HG03159 (cell line): Measurements from ENCODE around the gene ALG6.

Source experiments
- ATAC-seq: cut with Tn5 transposase; IDR thresholded peaks from one replicate; pipeline ENCODE4 v1.9.1; 2021; ENCODE audit warnings: mild to moderate bottlenecking, moderate library complexity; ENCODE audit not compliant: unreplicated experiment

Gene ALG6

DNA sequence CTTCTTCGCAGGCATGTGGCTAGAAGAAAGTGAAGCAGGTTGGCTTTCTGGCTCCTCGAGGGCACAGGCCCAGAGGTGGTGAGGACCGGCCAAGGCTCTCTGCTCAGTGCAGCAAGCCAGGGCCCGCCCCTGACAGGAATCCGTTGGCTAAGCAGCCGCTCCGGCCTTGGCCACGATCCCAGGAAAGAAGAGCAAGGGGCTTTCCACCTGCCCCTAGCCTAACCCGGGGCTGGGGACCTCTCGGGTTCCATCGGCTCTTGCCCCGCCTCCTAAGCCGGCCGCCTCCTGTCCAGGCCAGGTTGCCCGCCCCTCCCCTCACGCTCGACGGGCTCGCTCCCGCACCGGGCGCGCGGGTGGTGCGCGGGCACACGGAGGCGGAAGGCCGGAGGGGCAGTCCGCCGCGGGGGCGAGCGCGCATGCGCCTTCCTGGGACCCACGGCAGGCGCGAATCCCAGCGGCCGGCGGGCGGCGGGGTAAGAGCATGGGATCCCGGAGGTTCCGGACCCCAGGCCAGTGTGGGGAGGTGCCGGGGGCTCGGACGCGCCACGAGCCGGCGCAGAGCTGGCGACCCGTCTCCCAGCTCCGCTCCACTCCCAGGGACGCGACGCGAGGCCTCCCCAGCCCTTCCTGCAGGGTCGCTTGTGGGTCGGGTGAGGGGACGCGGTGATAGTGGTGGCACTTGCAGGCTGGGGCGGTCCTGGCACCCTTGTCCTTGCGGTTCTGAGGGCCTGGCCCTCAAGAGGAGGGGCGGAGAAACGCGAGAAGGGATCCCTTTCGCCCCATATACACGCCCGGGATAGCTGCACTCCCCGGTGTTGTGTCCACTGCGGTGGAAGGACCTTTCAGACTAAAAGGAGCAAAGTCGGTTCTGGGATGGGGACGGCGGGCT lies at the start of gene ALG6:
TSS of gene ALG6 (plus strand) at position 413 of the 889 bp plus-strand sequence. CDS start 3,351 bp downstream, outside the sequence.
- ATAC-seq = peak; percentile 93

DNA sequence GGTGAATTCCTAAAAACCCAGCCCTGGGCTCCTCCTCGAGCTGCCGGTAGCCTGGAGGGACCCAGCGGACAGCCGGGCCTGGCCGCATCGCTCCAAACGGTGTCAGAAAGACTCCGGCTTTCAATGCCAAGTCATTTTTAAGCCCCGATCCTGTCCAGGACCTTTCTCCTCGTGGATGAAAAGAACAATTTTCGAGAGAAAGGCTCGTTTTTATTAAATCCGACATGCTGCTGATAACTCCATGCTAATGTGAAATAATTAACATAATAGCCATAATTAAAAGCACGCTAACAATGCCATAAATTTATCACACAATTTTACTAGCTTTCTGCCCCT lies 49.6 kb upstream of the ALG6 start:
- no peak for ATAC-seq

- ATAC-seq = no peak
Observed at GRCh38 chr1:63318201-63318979, 49.0 kb upstream of the ALG6 start.

DNA sequence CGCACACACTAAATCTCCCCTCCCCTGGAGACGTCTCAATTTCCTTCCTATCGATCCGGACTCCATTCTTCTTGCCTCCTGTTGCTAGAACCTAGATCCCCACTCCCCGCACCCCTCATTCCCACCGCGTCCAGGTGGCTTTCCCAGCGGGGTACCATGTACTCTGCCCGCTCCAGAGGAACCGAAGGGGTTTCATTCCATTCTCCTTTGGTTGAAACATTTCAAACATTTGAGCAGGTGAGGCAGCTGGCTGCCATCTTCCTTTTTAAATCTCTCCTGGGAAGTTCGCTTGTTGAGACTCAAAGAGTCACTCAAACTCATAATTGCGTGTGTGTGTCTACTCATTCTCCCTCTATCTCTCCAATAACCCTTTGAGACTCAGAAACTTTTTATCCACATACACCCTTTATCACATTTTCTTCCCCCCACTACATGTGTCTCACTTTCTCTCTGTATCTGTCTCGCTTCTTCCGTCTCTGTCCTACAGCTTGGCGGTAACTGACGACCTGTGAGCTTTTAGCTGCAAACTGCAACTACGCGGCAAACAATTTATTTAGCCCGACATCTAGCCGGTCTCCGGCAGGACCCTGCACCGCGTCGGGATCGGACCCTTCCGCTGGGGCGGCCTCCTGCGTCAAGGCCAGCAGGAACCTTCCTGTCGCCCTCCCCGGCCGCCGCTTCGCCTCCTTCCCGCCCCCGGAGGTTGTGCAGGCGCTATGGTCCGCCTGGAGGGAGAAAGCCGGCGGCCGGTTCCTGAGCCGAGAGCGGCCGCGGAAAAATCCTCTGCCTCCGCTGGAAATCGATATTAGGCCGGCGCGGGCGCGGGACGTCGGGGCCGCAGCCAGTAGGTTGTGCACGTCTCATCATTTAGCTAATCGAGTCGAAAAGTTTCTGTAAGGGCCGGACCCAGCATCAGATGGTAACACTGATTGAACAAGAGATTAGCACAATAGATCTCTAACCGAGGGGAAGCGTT lies 48.1 kb upstream of the ALG6 start:
- no peak for ATAC-seq

DNA sequence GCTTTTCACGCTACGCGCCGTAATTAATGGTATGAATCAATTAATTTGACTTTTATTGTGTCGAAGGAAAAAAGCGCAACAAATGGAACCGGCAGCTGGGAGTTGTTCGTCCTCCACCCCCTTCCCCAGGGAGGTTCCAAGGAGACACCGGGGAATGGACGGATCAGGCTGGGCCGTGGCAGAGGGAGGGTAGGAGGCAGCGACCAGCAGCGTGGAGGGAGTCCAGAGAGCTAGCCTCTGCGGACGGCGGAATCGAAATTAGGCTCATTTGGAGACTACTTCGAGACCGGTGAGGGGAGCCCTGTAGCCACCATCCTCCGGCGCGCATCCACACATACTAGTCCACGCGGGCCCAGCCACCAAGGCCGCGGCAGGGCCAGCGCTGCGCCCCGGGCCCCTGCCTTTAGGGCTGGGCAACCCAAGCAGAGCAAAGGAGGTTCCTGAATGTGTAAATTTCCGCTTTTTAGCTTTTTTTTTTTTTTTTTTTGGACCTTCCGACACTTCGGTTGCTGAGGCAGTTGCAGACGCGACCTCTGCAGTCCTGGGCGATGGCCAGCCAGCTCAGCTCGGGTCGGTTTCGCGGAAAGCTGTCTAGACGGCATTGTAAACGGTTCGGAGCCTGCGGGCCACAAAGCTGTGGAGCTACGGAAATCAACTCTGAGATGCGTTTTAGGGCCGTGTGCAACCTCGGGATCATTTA lies 47.3 kb upstream of the ALG6 start:
- no peak for ATAC-seq

DNA sequence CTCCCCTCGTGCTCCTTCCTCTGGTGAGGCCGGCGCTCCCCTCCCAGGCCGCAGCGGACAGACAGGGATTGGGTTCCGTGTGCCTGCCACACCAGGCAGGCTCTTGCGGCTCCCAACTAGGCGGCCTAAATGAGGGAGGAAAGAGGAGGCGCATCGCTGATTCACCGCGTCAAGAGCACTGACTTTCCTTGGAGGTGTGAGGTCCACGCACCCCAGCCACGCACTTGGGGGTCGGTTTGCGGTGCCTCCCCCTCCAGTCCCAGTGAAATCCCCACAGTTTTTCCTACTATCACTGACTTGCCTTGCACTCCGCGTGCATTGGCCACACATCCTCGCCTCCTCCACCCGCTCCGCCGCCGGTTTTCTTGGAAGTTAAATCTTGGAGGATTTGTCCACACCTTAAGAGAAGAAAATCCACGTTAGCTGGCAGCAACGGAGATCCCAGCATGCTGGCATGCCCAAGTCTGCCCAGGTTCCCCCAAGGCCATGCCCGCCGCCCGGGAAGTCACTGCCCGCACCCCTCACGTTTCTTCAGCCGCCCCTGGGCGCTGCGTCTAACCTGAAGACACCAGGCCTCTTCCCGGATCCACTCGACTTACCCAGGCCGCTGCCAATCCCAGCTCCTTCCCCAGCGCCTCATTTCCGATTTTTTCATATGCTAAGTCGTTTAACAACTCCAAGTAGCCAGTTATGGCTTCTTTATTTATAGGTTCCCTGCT lies 46.2 kb upstream of the ALG6 start:
- no peak for ATAC-seq

DNA sequence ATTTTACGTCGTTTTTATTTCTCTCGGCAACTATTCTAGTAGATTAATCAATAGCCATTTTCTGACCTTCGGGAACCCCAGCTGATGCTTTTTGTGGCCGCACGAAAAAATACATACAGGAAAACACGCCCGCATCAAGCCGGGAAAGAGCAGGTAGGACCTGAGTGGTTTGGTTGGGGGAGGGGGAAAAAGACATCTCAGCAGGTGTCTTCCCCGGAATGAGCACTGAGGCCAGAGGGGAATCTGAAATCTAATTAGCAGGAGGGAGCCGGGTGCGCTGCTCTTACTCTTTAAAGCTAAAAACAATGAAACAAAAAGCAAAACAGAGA lies 45.7 kb upstream of the ALG6 start:
- ATAC-seq = no peak

- no peak for ATAC-seq
Observed at GRCh38 chr1:63322114-63322943, 45.1 kb upstream of the ALG6 start, which contains the start of gene FOXD3. Gene FOXD3, plus strand, starts transcription at chr1:63322567. Its CDS starts 492 bp downstream, at chr1:63323059.

DNA sequence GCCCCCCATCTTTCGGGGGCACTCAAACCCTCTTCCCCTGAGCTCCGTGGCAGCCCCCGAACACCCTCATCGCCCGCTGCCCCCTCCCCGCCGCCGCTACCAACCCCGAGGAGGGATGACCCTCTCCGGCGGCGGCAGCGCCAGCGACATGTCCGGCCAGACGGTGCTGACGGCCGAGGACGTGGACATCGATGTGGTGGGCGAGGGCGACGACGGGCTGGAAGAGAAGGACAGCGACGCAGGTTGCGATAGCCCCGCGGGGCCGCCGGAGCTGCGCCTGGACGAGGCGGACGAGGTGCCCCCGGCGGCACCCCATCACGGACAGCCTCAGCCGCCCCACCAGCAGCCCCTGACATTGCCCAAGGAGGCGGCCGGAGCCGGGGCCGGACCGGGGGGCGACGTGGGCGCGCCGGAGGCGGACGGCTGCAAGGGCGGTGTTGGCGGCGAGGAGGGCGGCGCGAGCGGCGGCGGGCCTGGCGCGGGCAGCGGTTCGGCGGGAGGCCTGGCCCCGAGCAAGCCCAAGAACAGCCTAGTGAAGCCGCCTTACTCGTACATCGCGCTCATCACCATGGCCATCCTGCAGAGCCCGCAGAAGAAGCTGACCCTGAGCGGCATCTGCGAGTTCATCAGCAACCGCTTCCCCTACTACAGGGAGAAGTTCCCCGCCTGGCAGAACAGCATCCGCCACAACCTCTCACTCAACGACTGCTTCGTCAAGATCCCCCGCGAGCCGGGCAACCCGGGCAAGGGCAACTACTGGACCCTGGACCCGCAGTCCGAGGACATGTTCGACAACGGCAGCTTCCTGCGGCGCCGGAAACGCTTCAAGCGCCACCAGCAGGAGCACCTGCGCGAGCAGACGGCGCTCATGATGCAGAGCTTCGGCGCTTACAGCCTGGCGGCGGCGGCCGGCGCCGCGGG lies 44.2 kb upstream of the ALG6 start:
- no peak for ATAC-seq

GRCh38 chr1:63323865-63324778 lies 43.3 kb upstream of the ALG6 start:
- ATAC-seq = no peak

DNA sequence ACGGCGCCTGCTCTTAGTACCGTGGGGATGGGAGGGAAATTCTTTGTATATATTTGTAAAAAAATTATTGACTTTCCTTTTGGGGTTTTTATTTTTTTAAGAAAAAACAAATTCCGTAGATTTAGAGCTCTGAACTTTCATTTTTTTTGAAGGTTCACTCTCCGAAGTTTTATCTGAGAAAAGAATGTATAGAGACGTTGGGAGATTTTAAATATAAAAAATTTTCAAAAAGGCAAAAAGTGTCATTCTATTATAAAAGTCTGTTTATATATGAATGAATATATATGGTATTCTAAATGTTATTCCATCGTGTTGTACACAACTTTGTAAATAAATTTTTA lies 42.7 kb upstream of the ALG6 start:
- ATAC-seq = no peak

DNA sequence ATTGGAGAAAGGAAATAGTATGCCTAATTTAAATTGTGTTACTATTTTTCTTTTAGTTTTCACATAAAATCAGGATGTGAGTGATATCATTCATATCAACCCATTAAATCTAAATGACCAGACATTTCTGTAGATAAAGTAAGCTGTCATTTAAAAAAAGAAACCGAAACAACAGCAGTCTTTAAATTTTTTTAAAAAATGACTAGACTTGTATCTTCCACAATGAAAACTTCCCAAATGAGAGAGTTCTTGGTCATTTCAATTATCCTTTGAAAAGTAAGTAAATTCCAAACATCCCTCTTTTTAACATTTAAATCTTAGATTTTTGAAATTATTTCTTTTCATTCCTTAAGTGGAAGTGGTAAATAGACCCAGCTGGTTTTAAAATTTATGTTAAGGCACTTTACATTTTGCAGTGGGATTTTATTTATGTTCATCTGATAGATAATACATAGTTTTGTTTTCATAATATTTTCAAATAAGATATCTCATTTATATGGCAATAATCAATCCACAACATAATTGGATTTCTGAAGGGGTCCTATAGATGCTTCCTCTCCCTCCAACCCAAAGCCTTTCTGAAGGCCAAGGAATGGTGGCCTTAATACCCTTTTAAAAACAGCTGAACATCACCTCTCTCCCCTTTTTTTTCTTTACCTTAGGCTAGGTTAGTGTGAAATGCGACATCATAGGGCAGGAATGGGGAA lies 42.0 kb upstream of the ALG6 start:
- ATAC-seq = no peak

GRCh38 chr1:63326106-63326472 lies 41.3 kb upstream of the ALG6 start:
- no peak for ATAC-seq

DNA sequence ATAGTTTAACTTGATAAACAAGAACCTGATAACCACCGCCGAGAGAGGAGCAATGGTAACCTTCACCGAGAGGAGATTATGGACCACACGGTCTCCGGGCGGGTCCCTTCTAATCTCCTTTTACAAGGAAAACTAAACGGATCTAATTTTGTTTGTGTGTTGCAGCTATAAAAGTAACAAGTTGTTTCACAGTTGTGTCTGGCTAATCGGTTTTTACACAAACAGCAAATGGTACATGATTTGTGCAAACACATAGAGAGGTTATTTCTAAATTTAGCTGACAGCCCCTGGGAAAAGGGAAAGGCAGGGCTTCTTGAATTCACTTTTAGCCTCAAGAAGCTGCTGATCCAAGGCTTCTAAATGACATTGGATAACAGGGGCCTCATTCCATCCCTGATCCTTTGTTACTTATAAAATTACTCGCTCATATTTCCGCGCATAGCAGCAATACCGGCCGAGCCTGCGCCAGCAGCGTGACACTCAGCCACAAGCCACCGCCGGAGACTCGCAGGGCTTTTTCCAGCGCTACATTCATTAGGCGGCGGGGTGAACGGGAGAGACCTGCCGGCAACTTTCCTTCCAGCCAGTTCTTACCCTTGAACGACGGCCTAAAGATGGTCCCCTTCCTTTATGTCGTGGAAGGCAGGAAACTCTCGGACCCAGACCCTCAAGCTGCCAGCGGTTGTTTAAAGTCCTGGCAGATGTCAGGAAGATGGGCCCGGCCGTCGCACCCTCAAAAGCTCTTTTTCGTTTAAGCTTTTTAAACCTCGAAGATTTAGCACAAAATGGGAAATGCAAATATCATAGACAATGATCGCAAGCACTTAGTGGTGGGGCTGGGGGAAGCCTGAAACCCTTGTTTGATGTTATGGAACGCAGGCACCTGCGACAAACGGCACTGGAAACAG lies 40.7 kb upstream of the ALG6 start:
- no peak for ATAC-seq

- ATAC-seq = peak; percentile 52
Observed at GRCh38 chr1:63327417-63328054, 39.9 kb upstream of the ALG6 start.
